ENCODE results near the gene TMEM30B.
"Not testable (repeated sequence)": the region's sequence is repeated elsewhere in the genome, so short reads cannot be mapped to it uniquely, and the experiment has no call there.

Gene TMEM30B

DNA sequence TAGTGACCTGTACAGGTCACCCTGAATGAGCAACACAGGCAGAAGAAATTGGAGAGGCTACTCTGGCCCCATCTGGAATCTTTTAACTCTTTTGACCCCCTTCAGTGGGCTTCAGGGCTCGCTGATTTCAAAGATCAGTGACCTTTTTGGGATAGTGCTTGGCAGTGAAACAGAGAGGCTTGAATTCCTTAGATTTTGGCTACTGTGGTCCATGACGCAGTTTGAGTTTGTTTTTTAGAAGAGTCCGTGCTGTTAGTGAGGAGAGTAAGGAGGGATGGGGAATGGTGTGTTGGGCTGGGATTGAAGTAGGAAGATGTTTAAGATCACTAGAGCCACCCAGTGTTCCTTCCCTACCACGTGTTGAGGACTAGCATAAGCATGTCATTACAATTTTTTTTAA lies 16.5 kb downstream of the TMEM30B start:
- no peak for DNase-seq

DNA sequence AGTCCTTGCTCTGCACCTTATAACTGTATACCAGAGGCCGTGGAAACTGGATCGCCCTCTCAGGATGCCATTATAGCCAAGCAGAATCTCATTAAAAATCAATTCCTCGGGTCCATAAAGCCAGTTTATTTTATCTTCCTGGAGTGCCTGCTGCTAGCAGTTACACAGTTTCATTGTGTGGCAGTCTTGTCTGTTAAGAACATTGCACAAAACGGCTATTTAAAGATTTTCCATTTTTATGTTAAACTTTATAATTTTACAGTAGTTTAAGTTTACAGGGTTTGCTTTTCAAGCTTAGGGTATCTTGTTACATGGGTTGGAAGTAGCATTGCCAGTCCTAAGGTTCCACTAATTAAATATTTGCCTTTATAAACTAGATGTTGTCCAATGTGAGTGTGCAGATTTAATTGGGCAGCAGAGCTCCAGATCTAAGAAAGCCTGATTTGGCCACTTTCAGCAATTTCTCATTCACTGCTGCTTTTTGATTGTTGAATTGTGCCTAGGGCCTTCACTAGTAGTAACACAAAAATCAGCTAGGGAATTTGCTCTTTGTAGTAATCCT lies 17.0 kb downstream of the TMEM30B start:
- no peak for DNase-seq

DNA sequence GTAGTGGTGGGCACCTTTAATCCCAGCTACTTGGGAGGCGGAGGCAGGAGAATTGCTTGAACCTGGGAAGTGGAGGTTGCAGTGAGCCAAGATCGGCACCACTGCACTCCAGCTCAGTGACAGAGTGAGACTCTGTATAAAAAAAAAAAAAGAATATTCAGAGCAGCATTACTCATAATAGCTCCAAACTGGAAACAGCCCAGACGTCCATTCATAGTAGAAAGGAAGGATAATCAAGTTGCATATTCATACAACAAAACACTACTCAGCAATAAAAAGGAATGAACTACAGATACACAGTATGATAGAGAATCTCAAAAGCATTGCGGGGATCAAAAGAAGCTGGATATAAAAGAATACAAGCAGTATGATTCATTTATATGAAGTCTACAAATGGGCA lies 19.1 kb downstream of the TMEM30B start:
- DNase-seq, result no peak

DNA sequence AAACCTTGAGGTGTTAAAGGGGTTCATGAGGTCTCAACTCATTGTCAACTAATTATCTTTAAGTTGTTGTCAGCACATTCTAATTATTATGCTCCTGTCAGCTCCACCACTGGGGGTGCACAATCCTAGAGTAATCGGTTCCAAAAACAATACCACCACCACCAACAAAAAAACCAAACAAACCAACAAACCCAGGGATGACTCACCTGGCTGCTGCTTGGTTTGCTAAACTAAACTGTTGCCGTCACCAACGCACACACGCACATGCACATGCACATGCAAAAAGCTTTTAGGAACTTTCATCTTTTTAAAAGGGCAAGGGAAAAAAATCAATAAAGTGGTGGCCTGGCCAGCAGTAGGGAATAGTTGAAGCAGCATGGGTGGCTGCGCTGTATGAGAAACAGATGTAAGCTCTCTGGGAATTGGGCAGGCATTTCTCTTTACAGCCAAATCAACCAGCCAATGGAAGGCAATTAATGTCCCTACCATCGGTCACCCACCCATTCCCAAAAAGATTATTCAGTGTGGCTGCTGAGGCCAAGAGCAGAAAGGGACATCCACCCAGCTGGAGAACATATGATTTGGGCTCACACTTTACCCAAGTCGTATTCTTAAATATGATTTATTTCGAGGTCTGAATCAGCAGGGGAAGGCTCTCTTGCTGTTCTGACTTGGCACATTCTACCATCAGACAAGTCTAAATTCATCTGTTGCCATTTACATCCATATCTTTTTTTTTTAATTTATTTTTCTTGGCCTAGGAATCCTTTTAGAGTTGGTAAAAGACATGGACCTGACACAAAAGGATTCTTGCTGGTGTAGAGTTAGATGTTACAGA lies 20.0 kb downstream of the TMEM30B start:
- no peak for DNase-seq

DNA sequence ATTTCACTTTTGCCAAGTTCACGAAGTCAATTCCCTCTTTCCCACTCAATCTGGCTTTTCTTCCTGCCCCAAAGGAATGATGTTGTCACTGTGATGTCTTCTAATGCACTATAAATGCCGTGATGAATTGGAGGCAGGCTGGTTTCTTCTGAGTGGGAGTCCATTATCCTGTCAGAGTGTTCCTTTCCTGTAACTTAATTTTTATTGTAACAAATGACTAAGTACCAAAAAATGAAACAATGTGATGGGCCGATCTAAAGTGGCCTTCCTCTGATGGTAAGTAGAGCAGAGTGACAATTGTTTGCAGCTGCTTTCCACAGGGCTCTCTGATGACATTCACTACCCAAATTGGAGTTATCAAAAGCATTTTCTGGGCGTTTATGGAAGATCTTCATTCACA lies 22.2 kb downstream of the TMEM30B start:
- no peak for DNase-seq

DNA sequence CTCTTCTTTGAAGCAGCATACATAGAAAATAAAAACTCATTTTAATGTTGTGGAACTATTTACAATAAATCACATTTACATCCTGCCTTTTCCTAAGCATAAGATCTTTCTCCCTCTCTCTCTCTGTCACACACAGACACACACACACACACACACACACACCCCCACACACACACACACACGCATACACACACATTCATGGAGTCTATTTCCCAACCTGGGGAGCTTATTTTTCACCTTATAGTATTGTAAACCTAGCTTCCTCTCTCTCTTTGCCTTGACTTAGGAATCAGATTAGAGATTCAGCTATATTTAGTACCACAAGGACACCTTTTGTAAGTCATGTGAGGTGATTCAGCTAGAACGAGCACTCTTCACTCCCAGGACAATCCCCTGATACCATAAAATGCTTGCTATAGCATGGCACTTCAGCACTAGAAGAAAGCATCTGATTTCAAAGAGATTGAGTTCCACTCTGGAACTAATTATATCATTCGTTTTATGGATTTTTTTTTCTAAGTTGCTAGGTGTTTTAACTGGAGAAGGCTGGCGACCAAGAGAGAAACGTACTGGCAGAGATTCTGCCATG lies 23.6 kb downstream of the TMEM30B start:
- no peak for DNase-seq

DNA sequence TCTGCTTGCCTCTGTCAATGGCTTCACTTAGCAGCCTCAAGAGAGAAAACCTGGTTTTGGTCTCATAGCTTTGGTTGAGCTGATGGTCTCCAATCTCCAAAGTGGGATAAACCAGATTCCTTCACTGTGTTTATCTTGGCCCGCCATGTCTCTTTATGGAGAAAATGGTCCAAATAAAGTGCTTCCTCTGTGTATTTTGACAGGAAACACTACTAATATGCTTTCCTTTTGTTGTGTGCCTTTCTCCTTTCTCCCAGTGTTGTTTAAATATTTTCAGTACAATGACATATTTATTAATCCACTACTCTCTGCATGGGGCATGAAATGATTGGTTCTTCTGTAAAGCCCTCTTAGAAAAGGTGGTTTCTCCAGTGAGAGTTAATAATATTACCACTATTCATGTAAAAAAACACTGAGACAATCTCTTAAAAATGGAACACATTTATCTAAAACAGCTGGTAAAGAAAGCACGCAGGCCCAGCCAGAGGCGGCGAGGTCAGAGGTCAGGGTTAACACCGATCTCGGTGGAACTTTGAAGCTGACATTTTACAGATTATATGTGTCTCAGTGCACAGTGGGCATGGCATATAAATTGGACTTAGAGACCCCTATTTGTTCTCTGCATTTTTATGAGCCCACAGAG lies 24.2 kb downstream of the TMEM30B start:
- no peak for DNase-seq

DNA sequence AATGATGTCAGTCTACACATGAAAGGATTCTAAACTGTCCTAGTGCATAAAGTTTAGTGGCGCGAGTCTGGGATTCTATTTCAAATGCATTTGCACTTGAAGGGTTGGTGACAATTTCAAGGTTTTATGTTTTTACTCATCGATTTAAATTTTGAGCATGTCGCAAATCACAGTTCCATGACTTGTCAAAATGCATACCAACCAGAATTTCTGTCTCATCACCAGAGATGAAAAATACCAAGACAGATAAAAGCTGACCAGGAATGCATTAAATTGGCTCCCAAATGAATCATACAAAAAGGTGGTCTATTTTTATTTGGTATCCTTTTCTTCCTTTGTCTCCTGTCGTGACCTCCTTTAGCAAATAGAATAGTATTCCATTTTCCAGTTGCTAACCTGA lies 25.2 kb downstream of the TMEM30B start:
- DNase-seq, result no peak

DNA sequence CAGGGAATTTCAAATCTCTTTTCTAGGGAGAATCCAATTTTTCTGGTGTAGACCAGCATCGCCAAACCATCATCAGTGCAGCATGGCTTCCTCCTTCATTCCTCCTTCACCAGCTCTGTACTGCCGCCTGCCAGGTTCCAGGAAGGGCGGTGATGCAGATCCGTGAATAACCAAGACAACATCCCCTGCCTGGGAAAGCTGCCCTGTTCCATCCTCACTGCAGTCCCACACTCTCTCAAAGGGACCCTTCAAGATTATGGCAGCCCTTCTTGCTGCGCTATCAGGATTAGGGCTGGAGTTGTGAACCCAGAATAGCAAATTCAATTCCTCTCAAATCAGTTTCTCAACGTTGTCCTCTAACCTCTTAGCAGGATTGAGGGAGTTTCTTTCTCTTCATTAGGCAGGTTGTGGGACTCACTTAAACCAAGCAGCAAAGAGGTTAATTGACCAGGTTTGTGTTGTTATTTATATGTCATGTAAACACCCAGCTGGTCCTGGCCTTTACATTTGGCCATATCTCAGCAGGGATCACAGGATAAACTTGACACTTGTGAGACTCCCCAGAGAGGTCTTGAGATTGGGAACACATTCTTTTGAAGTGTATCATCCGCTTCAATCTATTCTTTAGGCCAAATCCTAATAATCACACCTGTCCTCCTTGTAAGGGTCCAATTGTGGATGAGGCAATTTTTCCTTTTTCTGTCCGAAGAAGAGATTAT lies 26.2 kb downstream of the TMEM30B start:
- DNase-seq, result no peak

DNA sequence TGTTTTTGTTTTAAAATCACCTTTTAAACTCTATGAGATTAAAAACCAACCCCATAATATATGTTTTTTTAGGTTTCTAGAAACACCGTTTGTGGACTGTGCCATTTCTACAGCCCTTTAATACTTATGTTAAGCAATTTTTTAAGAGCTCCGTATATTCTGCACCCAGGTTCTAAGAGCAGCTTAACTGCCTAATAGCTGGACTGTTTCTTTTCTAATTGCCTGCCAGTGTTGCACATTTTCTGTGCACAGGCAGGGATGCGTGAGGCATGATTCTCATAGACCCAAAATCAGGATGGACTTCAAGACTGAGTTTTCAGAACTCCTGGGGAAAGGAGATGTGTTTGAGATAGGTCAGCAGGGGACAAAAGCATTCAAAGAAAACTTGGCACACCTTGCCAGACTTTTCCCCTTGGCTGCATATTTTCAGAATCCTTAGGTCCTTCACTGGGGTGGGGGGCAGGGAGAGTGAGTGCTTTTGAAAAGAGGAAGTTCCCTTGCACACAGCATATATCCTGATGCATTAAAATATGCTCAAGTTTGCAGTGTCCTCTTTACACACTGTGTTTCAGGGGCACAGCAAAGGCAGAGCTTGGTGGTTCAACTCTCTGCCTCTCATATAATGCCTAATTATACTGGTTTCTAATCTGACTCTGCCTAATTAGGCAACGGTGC lies 27.9 kb downstream of the TMEM30B start:
- no peak for DNase-seq

DNA sequence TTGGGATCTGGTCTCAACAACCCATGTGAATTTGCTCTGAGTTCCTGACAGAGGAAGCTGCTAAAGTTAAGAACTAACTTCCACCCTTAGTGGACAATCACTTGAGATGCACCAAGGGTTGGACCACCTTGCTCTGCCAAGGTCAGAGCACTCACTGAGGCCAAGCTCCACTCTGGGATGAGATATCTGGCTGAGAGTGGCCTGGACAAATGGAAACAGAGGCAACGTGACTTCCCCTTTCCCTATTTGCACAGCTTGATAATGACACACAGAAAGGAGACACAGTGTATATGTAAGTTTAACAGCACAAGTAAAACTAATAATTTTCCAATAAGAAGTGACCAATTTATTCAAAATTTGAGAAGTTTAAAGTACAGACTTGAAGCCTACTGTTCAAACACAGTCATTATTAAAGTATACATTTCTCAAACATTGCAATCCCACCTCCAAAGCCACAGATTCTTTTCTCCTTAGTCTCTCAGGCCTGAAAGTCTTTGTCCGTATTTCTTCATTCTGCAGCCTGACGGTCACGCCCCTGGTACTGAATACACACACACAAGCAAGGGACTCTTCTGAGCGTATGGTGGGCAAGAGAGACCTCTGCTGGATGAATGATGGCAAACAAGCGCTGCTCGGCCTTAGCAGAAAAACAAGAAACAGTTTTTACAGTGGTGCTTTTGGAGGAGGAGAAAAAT lies 28.6 kb downstream of the TMEM30B start:
- DNase-seq, result peak; percentile 47

DNA sequence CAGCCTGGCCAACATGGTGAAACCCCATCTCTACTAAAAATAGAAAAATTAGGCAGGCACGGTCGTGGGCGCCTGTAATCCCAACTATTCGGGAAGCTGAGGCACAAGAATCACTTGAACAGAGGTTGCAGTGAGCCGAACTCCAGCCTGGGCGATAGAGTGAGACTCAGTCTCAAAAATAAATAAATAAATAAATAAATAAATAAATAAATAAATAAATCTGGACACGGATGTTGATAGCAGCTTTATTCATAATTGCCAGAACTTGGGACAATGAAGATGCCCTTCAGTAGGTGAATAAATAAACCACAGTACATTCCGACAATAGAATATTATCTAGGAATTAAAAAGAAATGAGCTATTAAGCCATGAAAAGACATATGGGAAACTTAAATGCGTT lies 31.1 kb downstream of the TMEM30B start:
- DNase-seq, result no peak

DNA sequence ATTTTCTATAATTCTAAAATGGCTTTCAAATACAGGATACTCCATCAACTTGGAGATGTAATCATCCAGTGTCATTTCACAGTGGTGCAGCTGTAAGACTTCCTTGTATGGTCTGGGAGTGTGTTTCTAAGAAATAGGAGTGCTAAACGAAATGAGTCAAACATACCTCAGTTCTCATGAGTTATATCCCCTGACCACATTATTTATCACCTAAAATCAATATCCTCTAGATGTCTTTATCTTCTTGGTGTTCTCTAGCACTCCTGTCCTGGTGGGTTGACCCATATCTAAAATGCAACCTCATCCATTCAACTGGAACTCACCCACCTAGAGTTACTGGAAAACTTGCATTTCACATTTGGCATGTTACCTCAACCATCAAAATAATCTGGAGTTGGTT lies 33.2 kb downstream of the TMEM30B start:
- DNase-seq, result no peak

DNA sequence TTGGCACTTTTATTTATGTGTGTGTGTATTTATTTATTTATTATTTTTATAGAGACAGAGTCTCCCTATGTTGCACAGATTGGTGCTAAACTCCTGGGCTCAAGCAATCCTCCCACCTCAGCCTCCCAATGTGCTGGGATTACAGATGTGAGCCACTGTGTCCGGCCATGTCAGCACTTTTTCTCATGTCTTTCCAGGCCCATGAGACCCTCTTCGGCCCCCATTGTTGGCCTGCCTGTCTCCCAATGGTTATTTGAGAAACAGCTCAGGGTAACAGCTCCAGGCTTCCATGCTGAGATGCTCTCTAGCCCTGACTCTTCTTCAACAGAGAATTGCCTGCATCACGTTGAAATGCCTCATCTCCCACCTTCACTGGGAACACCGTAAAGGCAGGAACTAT lies 34.4 kb downstream of the TMEM30B start:
- DNase-seq, result no peak

DNA sequence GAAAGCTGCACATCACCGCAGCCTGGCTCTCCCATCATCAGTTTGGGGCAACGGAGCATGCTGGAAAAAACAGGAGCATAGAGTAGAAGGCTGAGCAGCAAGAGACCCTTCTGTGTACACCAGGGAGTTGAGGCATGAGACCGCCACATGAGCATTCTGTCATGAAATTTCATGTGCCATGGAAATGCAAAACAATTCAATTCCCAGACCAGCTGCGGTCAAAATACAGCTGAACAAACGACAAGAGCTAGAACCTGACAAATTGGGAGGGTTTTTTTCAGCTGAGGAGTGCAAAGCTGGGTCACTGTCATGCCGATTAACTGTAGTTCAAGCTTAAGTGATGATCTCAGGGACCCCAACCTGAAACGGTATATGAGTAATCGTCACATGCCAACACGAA lies 37.1 kb downstream of the TMEM30B start:
- DNase-seq, result no peak

DNA sequence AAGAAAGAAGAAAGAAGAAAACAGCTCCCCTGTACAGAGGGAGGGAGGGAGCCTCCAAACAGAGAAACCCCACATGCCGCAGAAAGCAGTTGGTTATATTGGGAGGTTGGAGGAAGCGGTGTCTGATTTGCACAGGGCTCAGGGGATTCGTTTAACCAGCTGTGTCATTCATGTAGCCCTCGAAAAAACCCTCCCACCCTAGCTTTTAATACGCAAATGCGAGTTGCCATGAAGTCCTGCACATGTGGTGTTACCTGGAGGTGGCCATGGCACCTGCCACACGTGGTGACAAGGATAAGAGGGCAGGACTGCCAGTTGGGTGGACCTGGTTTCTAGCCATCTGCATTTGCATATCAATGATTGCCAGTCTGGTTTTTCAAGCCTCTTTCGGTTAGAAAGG lies 40.9 kb downstream of the TMEM30B start:
- DNase-seq, result no peak

DNA sequence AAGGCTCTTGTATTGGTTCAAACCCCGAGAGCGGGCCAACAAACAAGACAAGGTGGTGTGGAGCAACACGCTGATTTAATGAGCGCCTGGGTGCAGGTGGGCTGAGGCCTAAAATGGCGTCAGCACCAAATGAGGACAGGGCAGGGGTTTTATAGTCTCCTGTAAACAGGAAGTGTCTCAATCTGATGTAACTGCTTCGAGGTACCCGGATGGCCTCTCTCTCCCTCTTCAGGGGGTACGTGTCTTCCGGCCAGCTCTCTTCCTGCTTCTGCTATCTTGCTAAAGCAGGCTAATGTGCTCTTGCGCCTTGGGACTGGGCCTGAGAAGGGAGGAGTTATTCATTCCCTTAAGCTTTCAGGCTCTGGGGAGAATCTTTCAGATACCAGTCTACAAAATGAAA lies 41.9 kb downstream of the TMEM30B start:
- DNase-seq, result not testable (repeated sequence)

DNA sequence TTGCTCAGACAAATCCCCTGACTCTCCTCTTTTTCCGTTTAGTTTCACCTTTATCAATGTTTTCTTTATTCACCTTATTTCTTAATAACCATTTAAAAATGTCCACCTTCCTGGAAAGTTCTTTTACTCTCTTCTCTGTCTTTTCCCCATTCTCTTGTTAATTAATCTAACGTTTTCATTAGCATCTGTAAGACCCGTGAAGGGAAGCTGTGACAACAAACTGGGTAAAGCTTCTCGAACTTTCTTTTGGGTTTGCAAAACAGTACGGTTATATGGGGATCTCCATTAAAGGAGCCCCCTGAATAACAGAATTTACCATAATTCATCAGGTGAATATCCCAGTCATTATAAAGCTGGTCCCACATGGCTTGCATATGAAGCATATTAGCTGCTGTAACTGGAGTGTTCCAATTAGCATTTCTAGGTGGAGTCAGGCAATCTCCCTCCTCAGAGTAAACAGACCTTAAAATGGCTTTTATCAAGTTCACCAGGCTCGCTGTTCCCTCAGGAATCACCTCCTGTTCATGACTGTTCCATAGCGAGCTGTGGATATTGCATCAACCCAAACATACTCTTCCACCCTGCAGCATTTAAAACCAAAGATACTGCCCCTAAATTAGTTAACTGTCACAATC lies 42.4 kb downstream of the TMEM30B start:
- no peak for DNase-seq

DNA sequence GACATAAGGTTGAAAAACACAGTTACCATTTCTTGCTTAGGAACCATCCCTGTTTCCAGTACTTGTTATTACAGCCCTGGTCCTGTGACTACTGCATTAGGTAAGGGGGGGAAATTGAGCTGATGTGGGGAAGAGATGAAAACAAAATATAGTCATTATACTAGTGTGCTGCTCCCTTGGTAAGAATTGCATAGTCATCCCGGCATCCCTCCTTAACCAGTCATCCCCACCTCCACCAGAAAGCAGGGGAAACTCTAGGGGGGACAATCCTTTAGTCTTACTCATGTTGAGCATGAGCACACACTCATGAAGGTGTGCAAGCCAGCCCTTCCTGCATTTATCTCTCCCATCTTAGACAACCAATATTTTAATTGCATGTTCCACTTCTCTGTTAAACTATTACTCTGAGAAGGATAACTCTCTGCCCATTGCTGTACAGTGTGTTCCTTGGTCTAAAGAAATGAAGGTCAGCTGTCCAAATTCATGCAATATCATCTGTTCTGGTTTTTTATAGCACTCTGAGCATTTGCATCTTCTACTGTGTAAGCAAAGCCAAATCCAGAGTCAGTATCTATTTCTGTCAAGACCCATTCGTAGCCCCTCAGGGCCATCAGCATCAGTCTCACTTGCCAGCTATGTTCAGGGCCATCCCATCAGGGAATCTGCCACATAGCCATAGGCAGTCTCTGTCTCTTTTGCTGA lies 46.8 kb downstream of the TMEM30B start:
- no peak for DNase-seq

DNA sequence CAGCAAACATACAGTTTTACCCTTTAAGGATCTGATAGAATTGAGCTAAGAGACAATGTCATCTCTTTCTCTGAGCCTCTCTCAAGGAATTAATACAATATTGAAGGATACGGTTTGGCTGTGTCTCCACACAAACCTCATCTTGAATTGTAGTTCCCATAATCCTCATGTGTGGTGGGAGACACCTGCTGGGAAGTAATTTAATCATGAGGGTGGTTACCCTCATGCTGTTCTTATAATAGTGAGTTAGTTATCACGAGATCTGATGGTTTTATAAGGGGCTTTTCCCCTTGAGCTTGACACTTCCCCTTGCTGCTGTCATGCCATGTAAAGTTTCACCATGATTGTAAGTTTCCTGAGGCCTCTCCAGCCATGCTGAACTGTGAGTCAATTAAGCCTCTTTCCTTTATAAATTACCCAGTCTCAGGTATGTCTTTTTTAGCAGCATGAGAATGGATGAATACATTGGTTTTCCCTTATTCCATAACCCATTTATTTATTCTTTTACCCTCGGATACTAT lies 47.6 kb downstream of the TMEM30B start:
- no peak for DNase-seq

DNA sequence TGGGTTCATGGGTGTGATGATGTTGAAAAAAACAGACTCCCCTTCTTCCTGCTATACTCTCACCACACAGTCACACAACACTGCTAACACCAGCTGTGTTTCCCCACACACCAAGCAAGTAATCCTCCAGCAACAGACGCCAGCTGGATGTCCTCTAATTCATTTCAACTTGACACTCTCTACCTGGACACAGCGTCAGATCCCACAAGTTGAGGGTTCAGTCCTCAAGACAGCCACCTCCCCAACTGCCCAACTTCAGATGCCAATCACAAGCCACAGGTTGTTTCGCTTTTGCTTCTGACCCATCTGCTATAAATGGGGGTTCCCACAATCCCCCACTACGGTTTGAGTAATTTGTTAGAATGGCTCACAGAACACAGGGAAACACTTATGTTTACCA lies 49.3 kb downstream of the TMEM30B start:
- DNase-seq, result no peak
